Neuronal stem cell (in vitro differentiated cells): Measurements from ENCODE around the gene SULF2.

ENCODE experiments used
- DNase-seq: peaks from one replicate; pipeline ENCODE4 v3.0.0-alpha.2; 2013; ENCODE audit warnings: low spot score
- H2AFZ ChIP-seq: one replicate; pipeline ENCODE4 v1.6.1; 2013; ENCODE audit warnings: mild to moderate bottlenecking, low read length, inconsistent platforms
- H2AK5ac ChIP-seq: 2 replicates; pipeline ENCODE4 v1.6.1; 2013; ENCODE audit warnings: low read depth, mild to moderate bottlenecking, inconsistent platforms, low read length, moderate library complexity, mixed read lengths
- H2BK120ac ChIP-seq: 2 replicates; pipeline ENCODE4 v1.6.1; 2013; ENCODE audit warnings: low read depth, mild to moderate bottlenecking, inconsistent platforms, low read length, moderate library complexity, mixed read lengths
- H2BK12ac ChIP-seq: one replicate; pipeline ENCODE4 v1.6.1; 2013; ENCODE audit warnings: low read length, inconsistent platforms
- H2BK15ac ChIP-seq: 2 replicates; pipeline ENCODE4 v1.6.1; 2013; ENCODE audit warnings: mild to moderate bottlenecking, low read length, inconsistent platforms, mixed read lengths
- H2BK5ac ChIP-seq: one replicate; pipeline ENCODE4 v1.6.1; 2013; ENCODE audit warnings: inconsistent platforms, mild to moderate bottlenecking, low read length, moderate library complexity
- H3K14ac ChIP-seq: one replicate; pipeline ENCODE4 v1.6.1; 2013; ENCODE audit warnings: low read length, inconsistent platforms
- H3K18ac ChIP-seq: 2 replicates; pipeline ENCODE4 v1.6.1; 2013; ENCODE audit warnings: low read length, inconsistent platforms
- H3K23ac ChIP-seq: 2 replicates; pipeline ENCODE4 v1.6.1; 2013; ENCODE audit warnings: low read depth, mild to moderate bottlenecking, mixed read lengths, low read length, inconsistent platforms; ENCODE audit not compliant: poor library complexity
- H3K27ac ChIP-seq: replicated peaks from 3 replicates; pipeline ENCODE4 v1.5.1; 2013; ENCODE audit warnings: low read length, inconsistent platforms
- H3K27me3 ChIP-seq, 3 experiments: 2 replicates each; pipeline ENCODE4 v1.6.1; 2013; ENCODE audit warnings: low read length in 3 of 3, mild to moderate bottlenecking in 2 of 3, inconsistent platforms in 1 of 3, low read depth in 1 of 3, mixed read lengths in 1 of 3, moderate library complexity in 1 of 3; ENCODE audit not compliant: control insufficient read depth in 3 of 3, insufficient read depth in 3 of 3
- H3K36me3 ChIP-seq, 2 donors: replicated peaks in 1 of 2; 2 replicates each; pipeline ENCODE4 v1.6.1; 2013; ENCODE audit warnings: low read length in 2 of 2; ENCODE audit not compliant: control insufficient read depth in 2 of 2, insufficient read depth in 2 of 2
- H3K4ac ChIP-seq: 2 replicates; pipeline ENCODE4 v1.6.1; 2013; ENCODE audit warnings: inconsistent platforms, mild to moderate bottlenecking, low read length, moderate library complexity
- H3K4me1 ChIP-seq, 2 donors: 1 replicate in 1 of 2; 2 replicates in 1 of 2; pipeline ENCODE4 v1.6.1; 2013; ENCODE audit warnings: low read length in 2 of 2, low read depth in 1 of 2; ENCODE audit not compliant: control insufficient read depth in 2 of 2, insufficient read depth in 1 of 2
- H3K4me2 ChIP-seq: one replicate; pipeline ENCODE4 v1.6.1; 2013; ENCODE audit warnings: mild to moderate bottlenecking, low read length, inconsistent platforms; ENCODE audit not compliant: insufficient read depth, poor library complexity, severe bottlenecking
- H3K4me3 ChIP-seq, 2 donors: 2 replicates each; pipeline ENCODE4 v1.5.1; 2013; ENCODE audit warnings: low read length in 2 of 2, mild to moderate bottlenecking in 2 of 2, inconsistent platforms in 1 of 2, moderate library complexity in 1 of 2
- H3K79me1 ChIP-seq: one replicate; pipeline ENCODE4 v1.6.1; 2013; ENCODE audit warnings: low read depth, mild to moderate bottlenecking, inconsistent platforms, low read length, moderate library complexity
- H3K9ac ChIP-seq: one replicate; pipeline ENCODE4 v1.6.1; 2013; ENCODE audit warnings: mild to moderate bottlenecking, low read depth, low read length, inconsistent platforms; ENCODE audit not compliant: poor library complexity
- H3K9me3 ChIP-seq, 2 donors: replicated peaks in 1 of 2; 2 replicates each; pipeline versions ENCODE3 to v1.6.1; 2013; ENCODE audit warnings: low read length in 2 of 2, mild to moderate bottlenecking in 2 of 2, inconsistent platforms in 1 of 2, low read depth in 1 of 2, mixed read lengths in 1 of 2, moderate library complexity in 1 of 2; ENCODE audit not compliant: control insufficient read depth in 2 of 2, insufficient read depth in 1 of 2
- H4K8ac ChIP-seq: one replicate; pipeline ENCODE4 v1.6.1; 2013; ENCODE audit warnings: low read depth, mild to moderate bottlenecking, inconsistent platforms, low read length, moderate library complexity
- H4K91ac ChIP-seq: one replicate; pipeline ENCODE4 v1.6.1; 2013; ENCODE audit warnings: low read length, low read depth, mild to moderate bottlenecking, inconsistent platforms; ENCODE audit not compliant: poor library complexity
- WGBS, 2 donors: extraction: QIAGEN DNeasy Blood & Tissue Kit; methylation state at CpG; one replicate each; pipeline ENCODE4 v1.1.7; 2013; ENCODE audit warnings: missing lambda C conversion rate in 2 of 2, mixed read lengths in 1 of 2; ENCODE audit not compliant: insufficient read length in 2 of 2, insufficient replicate concordance in 1 of 2; ENCODE audit errors: extremely low coverage in 2 of 2; 5-methylcytosine and 5-hydroxymethylcytosine counted together

SULF2 gene

GRCh38 chr20:47770935-47771334, 14.3 kb downstream of the SULF2 start:
- Histone ChIP-seq H4K8ac (no peak overlapping the region), H3K36me3 (peaks cover 0 to 11% of the 10 kb centered on the region in 2 donors), H3K14ac (no peak overlapping the region), H3K9ac (peak overlapping the region; percentile 15), H3K18ac (peak overlapping the region; percentile 68), H2BK5ac (peak overlapping the region; percentile 32), H2BK120ac (no peak overlapping the region), H3K27ac (no peak overlapping the region), H2BK12ac (no peak overlapping the region), H3K79me1 (peaks cover 2% of the 10 kb centered on the region), H3K4ac (no peak overlapping the region), H3K23ac (peak overlapping the region; percentile 56), H2AK5ac (peak overlapping the region; percentile 68), H3K4me1 (peaks cover 9 to 20% of the 10 kb centered on the region in 2 donors), H3K4me3 (no peak overlapping the region), H3K4me2 (no peak overlapping the region), H3K27me3 (no peaks in the 10 kb centered on the region), H2AFZ (no peak overlapping the region), H3K9me3 (peaks cover 7 to 15% of the 10 kb centered on the region in 2 donors), H2BK15ac (no peak overlapping the region), H4K91ac (no peak overlapping the region)
- no CpG with 5 or more reads among the region's 12 CpGs for WGBS, 2 donors
- no peak for DNase-seq

GRCh38 chr20:47768016-47768824, 17.1 kb downstream of the SULF2 start:
- no peak overlapping the region for H3K14ac ChIP-seq
- H3K9ac ChIP-seq = peak overlapping the region; percentile 26
- peak overlapping the region; percentile 61 for H2BK120ac ChIP-seq
- H3K4me3 ChIP-seq = no peak overlapping the region
- no peak overlapping the region for H4K8ac ChIP-seq
- peaks cover 7 to 16% of the 10 kb centered on the region in 2 donors for H3K9me3 ChIP-seq
- no peak overlapping the region for H3K27ac ChIP-seq
- H2AK5ac ChIP-seq = peak overlapping the region; percentile 44
- no CpG with 5 or more reads among the region's 16 CpGs for WGBS, 2 donors
- H2AFZ ChIP-seq = no peak overlapping the region
- H2BK12ac ChIP-seq = peak overlapping the region; percentile 77
- H3K4me1 ChIP-seq = peaks cover 12 to 16% of the 10 kb centered on the region in 2 donors
- H3K36me3 ChIP-seq = peaks cover 0 to 14% of the 10 kb centered on the region in 2 donors
- peak overlapping the region; percentile 54 for H2BK15ac ChIP-seq
- peak overlapping the region; percentile 60 for H3K4ac ChIP-seq
- no peak overlapping the region for H4K91ac ChIP-seq
- peaks cover 2% of the 10 kb centered on the region for H3K79me1 ChIP-seq
- H2BK5ac ChIP-seq = peak overlapping the region; percentile 9
- no peaks in the 10 kb centered on the region for H3K27me3 ChIP-seq
- H3K18ac ChIP-seq = peak overlapping the region; percentile 80
- peak overlapping the region; percentile 26 for H3K23ac ChIP-seq
- no peak overlapping the region for H3K4me2 ChIP-seq
- no peak for DNase-seq

GRCh38 chr20:47765691-47766594, 19.3 kb downstream of the SULF2 start:
- no peaks in the 10 kb centered on the region for H3K27me3 ChIP-seq
- no peak overlapping the region for H2BK12ac ChIP-seq
- peak overlapping the region; percentile 71 for H3K27ac ChIP-seq
- H3K4ac ChIP-seq = no peak overlapping the region
- peaks cover 0 to 10% of the 10 kb centered on the region in 2 donors for H3K36me3 ChIP-seq
- H3K4me1 ChIP-seq = peaks cover 12 to 22% of the 10 kb centered on the region in 2 donors
- peak overlapping the region; percentile 34 for H3K18ac ChIP-seq
- H3K9me3 ChIP-seq = peaks cover 5 to 11% of the 10 kb centered on the region in 2 donors
- H2AK5ac ChIP-seq = peak overlapping the region; percentile 67
- H2BK15ac ChIP-seq = no peak overlapping the region
- H3K4me3 ChIP-seq = no peak overlapping the region
- no peak overlapping the region for H3K9ac ChIP-seq
- H3K14ac ChIP-seq = no peak overlapping the region
- H2BK120ac ChIP-seq = no peak overlapping the region
- peak overlapping the region; percentile 15 for H2BK5ac ChIP-seq
- no peak overlapping the region for H3K4me2 ChIP-seq
- peak overlapping the region; percentile 55 for H2AFZ ChIP-seq
- no peak overlapping the region for H4K8ac ChIP-seq
- no peak overlapping the region for H4K91ac ChIP-seq
- no CpG with 5 or more reads among the region's 4 CpGs for WGBS, 2 donors
- H3K23ac ChIP-seq = no peak overlapping the region
- H3K79me1 ChIP-seq = peaks cover 2% of the 10 kb centered on the region
- DNase-seq = peak; percentile 63

- Histone ChIP-seq H4K91ac (no peak overlapping the region), H3K4me1 (peaks cover 12 to 22% of the 10 kb centered on the region in 2 donors), H3K36me3 (peaks cover 0 to 5% of the 10 kb centered on the region in 2 donors), H2BK12ac (no peak overlapping the region), H3K23ac (no peak overlapping the region), H3K18ac (no peak overlapping the region), H2AFZ (no peak overlapping the region), H3K27me3 (no peaks in the 10 kb centered on the region), H4K8ac (no peak overlapping the region), H3K27ac (no peak overlapping the region), H3K4ac (no peak overlapping the region), H2BK120ac (no peak overlapping the region), H3K4me2 (no peak overlapping the region), H2BK15ac (no peak overlapping the region), H3K4me3 (no peak overlapping the region), H3K9me3 (peaks cover 0 to 5% of the 10 kb centered on the region in 2 donors), H2AK5ac (peak overlapping the region; percentile 67), H3K9ac (no peak overlapping the region), H3K14ac (no peak overlapping the region), H2BK5ac (no peak overlapping the region), H3K79me1 (no peaks in the 10 kb centered on the region)
- WGBS, 2 donors = no CpG with 5 or more reads among the region's 7 CpGs
- DNase-seq = no peak
Measured at GRCh38 chr20:47765271-47765670, 20.0 kb downstream of the SULF2 start.
